ENCODE data around the gene LPCAT1.

GRCh38 chr5:1463326-1464095, 60.2 kb downstream of the LPCAT1 start:
- TF ChIP-seq CTCF (IDR thresholded peaks at IDR 0.05; ENCODE audit: poor library complexity) (no peak), EZH2 (IDR thresholded peaks at IDR 0.05; ENCODE audit: borderline replicate concordance) (no peak)
